Activated T-helper 17 cell treated with anti-CD3 and anti-CD28 coated beads, Interleukin-2, amount 50 U/mL, for 72 hours (primary cell): ENCODE data around the gene AGFG1. TPM values are rescaled to one million over a fixed set of nuclear protein-coding genes. Genes with fewer than 3 reads are reported as not detected.
"Not testable (repeated sequence)": the region's sequence is repeated elsewhere in the genome, so short reads cannot be mapped to it uniquely, and the experiment has no call there.

Experiments used
- ATAC-seq: fragments of 150-1000 bp; cut with Tn5 transposase; replicated peaks from 2 replicates; pipeline ENCODE4 v1.10.0; 2021; ENCODE audit warnings: mild to moderate bottlenecking, moderate library complexity
- H3K27ac Mint-ChIP-seq: one replicate; pipeline ENCODE4 v1.8.0; 2022; ENCODE audit warnings: mixed read lengths
- H3K27me3 Mint-ChIP-seq: one replicate; pipeline ENCODE4 v1.8.0; 2022; ENCODE audit warnings: mixed read lengths
- H3K36me3 Mint-ChIP-seq: one replicate; pipeline ENCODE4 v1.8.0; 2022; ENCODE audit warnings: low read depth, mild to moderate bottlenecking, mixed read lengths
- H3K4me1 Mint-ChIP-seq: one replicate; pipeline ENCODE4 v1.8.0; 2022; ENCODE audit warnings: mixed read lengths
- H3K4me3 Mint-ChIP-seq: one replicate; pipeline ENCODE4 v1.8.0; 2022; ENCODE audit warnings: mild to moderate bottlenecking, mixed read lengths
- H3K9me3 Mint-ChIP-seq: one replicate; pipeline ENCODE4 v1.8.0; 2022; ENCODE audit warnings: mixed read lengths
- total RNA-seq, 2 donors: library from RNA; stranded (reverse); gene quantifications; one replicate each; pipeline ENCODE4 v1.2.3, GENCODE V29; 2022

Gene AGFG1
- total RNA-seq, 2 donors from 2014 or later, result 68.7 to 79.8 TPM

DNA sequence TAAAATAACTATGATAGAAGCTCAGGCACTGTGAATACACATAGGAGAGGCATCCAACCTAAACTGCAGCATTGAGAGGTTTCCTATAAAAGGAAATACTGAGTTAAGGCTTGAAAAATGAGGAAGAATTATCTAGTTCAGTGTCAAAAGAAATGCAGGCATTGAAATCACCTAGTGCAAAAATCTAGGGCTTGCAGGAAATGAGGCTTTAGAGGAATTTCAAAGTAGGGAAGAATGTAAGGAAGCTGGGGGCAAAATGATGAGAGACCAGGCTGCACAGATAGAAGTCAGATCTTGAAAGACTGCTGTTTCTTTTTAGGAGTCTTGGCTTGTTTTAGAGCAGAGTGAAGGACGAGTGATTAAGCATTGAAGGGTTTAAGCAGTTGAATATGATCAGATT lies 98.7 kb downstream of the AGFG1 start:
- Mint-ChIP-seq H3K4me1 (no peaks in the 10 kb centered on the region), H3K27me3 (peaks cover 6% of the 10 kb centered on the region), H3K9me3 (no peaks in the 10 kb centered on the region), H3K27ac (no peak overlapping the region), H3K36me3 (no peaks in the 10 kb centered on the region), H3K4me3 (no peak overlapping the region)
- ATAC-seq, result no peak

DNA sequence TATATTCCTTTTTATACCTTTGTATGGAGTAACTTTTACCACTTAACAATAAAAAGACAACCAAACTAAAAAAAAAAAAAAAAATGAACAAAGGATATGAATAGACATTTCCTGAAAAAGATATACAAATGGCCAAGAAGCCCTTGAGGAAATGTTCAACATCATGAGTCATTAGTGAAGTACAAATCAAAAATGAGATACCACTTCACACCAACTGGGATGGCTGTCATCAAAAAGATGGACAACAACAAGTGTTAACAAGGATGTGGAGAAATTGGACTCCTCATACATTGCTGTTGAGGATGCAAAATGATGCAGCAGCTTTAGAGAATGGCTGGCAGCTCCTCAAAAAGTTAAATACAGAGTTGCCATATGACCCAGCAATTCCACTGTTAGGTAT lies 104.2 kb downstream of the AGFG1 start:
- H3K9me3 Mint-ChIP-seq, result no peaks in the 10 kb centered on the region
- no peak overlapping the region for H3K27ac Mint-ChIP-seq
- H3K4me1 Mint-ChIP-seq, result no peaks in the 10 kb centered on the region
- no peak for ATAC-seq
- H3K36me3 Mint-ChIP-seq, result no peaks in the 10 kb centered on the region
- peaks cover 24% of the 10 kb centered on the region for H3K27me3 Mint-ChIP-seq
- H3K4me3 Mint-ChIP-seq, result no peak overlapping the region

DNA sequence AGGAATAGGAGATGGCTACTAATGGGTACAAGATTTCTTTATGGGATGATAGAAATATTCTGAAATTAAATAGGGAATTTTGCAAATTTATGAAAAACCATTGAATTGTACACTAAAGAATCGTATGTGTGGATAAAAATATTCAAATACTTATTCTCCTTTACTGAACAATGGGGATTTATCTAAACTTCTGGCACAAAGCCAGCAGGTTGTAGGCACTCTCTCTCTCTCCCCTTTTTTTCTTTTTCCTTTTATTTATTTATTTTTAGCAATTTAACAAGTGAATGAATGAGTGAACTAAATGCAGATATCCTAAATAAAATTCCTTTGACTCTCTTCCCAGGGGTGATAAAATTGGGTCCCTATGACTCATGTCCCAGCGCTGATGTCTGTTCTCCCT lies 104.9 kb downstream of the AGFG1 start:
- Mint-ChIP-seq H3K27ac (no peak overlapping the region), H3K27me3 (peaks cover 28% of the 10 kb centered on the region), H3K4me1 (no peaks in the 10 kb centered on the region), H3K36me3 (no peaks in the 10 kb centered on the region), H3K4me3 (no peak overlapping the region), H3K9me3 (no peaks in the 10 kb centered on the region)
- no peak for ATAC-seq

DNA sequence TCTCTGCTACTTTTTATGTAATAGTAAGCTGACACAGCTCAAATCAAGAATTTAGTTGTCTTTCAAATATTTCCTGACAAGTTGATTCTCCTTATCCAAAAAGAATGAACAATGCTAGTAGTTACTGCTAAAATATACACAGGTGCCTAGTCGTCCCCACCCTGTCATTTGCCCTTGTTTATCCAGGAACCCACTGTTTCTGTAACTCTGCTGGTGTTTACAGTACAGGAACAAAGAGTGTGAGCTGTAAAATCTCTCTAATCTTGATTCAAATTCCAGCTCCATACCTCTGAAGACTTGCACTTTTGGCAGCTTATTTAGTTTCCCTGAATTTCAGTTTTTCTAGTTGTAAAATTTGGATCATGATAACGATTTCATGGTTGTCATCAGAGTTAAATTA lies 105.6 kb downstream of the AGFG1 start:
- Mint-ChIP-seq H3K36me3 (no peaks in the 10 kb centered on the region), H3K27ac (no peak overlapping the region), H3K9me3 (peaks cover 6% of the 10 kb centered on the region), H3K4me1 (no peaks in the 10 kb centered on the region), H3K27me3 (peaks cover 35% of the 10 kb centered on the region), H3K4me3 (no peak overlapping the region)
- no peak for ATAC-seq

DNA sequence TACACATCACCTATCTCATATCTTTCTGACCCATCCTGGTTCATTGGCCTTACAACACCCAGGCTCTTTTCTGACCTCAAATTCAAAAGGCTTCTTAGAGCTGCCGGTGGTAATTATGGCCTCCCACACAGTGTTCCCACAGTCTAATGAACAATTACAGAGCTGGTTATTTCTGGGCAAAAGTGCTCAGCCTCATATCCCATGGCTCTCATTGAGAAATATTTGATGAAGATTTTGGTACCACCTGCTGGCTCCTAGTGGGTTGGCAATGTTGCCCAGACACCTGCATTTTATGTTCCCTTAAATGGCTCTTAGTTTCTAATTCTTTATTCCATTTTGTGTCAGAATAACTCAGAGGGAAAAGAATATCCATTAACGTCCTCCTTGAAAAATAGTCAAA lies 106.7 kb downstream of the AGFG1 start:
- H3K27me3 Mint-ChIP-seq, result peaks cover 31% of the 10 kb centered on the region
- H3K36me3 Mint-ChIP-seq, result no peaks in the 10 kb centered on the region
- H3K27ac Mint-ChIP-seq, result no peak overlapping the region
- H3K4me1 Mint-ChIP-seq, result no peaks in the 10 kb centered on the region
- no peak for ATAC-seq
- H3K4me3 Mint-ChIP-seq, result no peak overlapping the region
- peaks cover 10% of the 10 kb centered on the region for H3K9me3 Mint-ChIP-seq

DNA sequence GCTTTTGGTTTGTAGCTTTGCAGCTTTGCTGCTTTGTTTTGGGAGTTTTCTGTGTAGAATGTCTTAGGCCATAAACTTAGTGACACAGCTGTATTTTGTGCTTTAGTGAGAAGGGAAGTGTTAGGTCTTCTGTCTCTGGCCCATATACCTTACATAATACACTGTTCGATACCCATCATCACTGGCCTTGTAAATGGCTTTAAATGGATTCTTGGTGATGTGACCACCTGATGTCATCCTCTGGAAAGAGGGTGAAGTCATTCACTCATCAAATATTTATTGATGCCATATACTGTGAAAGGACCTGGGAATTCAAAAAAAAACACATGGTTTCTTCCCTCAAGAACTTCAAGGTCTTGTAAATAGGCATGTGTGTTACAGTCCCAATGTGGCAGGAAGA lies 107.8 kb downstream of the AGFG1 start:
- Mint-ChIP-seq H3K4me3 (no peak overlapping the region), H3K27ac (no peak overlapping the region), H3K4me1 (no peaks in the 10 kb centered on the region), H3K36me3 (no peaks in the 10 kb centered on the region), H3K9me3 (peaks cover 10% of the 10 kb centered on the region), H3K27me3 (peaks cover 37% of the 10 kb centered on the region)
- ATAC-seq, result no peak

DNA sequence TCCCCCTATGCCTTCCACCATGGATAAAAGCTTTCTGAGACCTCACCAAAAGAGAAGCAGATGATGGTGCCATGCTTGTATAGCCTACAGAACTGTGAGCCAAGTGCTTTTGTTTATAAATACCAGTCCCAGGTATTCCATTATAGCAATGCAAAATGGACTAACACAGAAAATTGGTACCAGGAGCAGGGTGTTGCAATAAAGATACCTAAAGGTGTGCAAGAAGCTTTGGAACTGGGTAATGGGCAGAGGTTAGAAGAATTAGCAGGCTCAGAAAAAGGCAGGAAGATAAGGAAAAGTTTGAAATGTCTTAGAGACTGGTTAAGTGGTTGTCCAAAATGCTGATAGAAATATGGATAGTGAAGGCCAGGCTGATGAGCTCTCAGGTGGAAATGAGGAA lies 110.4 kb downstream of the AGFG1 start:
- no peak for ATAC-seq
- no peaks in the 10 kb centered on the region for H3K36me3 Mint-ChIP-seq
- peaks cover 10% of the 10 kb centered on the region for H3K9me3 Mint-ChIP-seq

DNA sequence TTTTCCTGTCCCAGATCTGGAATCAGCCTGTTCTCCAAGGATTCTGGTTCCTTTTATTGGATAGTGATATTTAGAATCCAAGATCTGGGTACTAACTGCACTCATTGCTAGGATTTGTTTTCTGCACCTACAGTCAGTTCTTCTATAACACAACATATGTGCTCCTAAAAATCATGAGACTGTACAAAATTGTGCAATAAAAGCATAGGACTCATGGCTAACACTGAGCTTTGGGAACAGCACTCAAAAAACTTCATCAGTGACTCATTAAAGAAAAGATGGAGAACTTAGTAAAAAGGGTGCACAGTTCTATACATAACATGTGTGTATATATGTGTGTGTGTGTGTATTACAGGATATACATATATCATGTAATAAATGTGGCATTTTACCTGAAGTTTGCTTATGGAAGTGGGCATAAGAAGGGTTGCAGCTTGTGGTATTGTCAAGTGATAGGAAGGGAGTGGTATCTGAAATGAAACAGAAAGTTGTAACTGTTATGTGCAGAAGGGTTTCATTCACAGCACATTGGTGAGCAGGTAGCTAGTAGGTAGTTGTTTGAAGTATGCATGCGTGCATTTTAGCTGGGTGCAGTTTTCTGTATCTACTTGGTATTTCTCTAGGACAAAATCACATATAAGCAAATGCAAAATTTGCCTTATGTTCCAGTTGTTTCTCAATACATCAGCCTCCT lies 120.9 kb downstream of the AGFG1 start:
- no peaks in the 10 kb centered on the region for H3K4me1 Mint-ChIP-seq
- H3K9me3 Mint-ChIP-seq, result peaks cover 6% of the 10 kb centered on the region
- ATAC-seq, result no peak
- H3K27me3 Mint-ChIP-seq, result peaks cover 35% of the 10 kb centered on the region
- no peaks in the 10 kb centered on the region for H3K36me3 Mint-ChIP-seq
- H3K27ac Mint-ChIP-seq, result no peak overlapping the region
- no peak overlapping the region for H3K4me3 Mint-ChIP-seq

More for the DNA sequence above, 110.4 kb downstream of the AGFG1 start:
- Mint-ChIP-seq H3K27ac (no peak overlapping the region), H3K27me3 (peaks cover 33% of the 10 kb centered on the region), H3K4me3 (no peak overlapping the region), H3K4me1 (no peaks in the 10 kb centered on the region)

DNA sequence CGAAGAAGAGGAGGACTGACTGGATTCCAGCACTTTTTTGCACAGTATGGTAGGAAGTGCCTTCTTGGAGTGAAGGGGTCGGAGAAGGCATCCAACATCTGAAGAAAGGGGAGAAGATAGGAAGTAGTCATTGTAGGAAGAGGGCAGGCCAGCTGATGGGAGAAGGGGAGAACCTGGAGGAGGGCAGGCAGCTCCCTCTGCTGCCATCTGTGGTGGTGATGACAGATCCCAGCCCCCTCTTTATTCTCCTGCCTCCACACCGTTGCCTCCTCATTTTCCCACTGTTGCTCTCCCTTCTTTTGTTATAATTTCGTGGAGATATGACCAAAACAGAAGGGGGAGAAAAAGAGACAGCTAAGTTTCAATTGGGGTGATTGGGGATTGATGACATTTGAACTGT lies 123.8 kb downstream of the AGFG1 start:
- ATAC-seq, result no peak
- Mint-ChIP-seq H3K27me3 (peaks cover 41% of the 10 kb centered on the region), H3K36me3 (no peaks in the 10 kb centered on the region)

DNA sequence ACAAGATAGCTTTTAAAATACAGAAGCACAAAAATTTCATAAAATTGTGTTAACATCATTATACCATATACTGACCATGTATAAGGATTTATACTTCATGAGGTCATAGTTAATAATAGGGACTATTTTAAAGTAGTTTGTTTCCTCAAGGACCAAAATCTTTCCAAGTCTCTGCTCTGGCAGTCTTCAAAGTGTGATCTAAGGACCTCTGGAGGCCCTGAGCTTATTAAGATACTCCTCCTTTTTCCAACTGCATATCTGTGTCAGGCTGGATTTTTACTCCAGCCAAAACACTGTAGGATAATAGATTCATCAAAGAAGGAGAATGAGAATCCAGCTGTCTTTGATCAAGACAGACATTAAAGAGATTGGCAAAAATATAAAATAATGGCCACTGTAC lies 125.1 kb downstream of the AGFG1 start:
- Mint-ChIP-seq H3K27me3 (peaks cover 45% of the 10 kb centered on the region), H3K27ac (no peak overlapping the region), H3K4me3 (no peak overlapping the region), H3K36me3 (no peaks in the 10 kb centered on the region), H3K4me1 (no peaks in the 10 kb centered on the region), H3K9me3 (peaks cover 6% of the 10 kb centered on the region)
- no peak for ATAC-seq

More for the DNA sequence above, 123.8 kb downstream of the AGFG1 start:
- no peaks in the 10 kb centered on the region for H3K4me1 Mint-ChIP-seq
- peaks cover 6% of the 10 kb centered on the region for H3K9me3 Mint-ChIP-seq
- H3K27ac Mint-ChIP-seq, result no peak overlapping the region
- no peak overlapping the region for H3K4me3 Mint-ChIP-seq

DNA sequence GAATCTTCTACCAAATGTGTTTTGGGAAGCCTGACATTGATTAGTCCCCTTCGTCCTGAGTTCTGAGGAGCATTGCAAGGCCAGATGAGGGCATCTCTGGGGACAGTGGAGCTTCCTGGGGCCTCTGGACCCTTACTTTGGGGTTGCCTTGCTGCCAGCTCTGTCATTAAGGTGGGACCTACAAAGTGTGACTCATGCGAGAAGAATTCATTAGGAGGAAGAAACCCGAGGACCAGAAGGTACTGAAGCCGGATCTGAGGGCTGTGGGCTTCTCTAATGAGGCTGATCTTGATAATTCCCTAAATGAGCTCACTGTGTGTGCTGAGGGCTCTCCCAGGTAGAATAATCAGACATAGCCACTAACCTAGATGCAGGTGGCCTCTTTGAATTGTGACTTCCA lies 126.0 kb downstream of the AGFG1 start:
- H3K27me3 Mint-ChIP-seq, result peaks cover 44% of the 10 kb centered on the region
- H3K4me3 Mint-ChIP-seq, result no peak overlapping the region
- H3K9me3 Mint-ChIP-seq, result peaks cover 6% of the 10 kb centered on the region
- no peak for ATAC-seq
- H3K36me3 Mint-ChIP-seq, result no peaks in the 10 kb centered on the region
- H3K4me1 Mint-ChIP-seq, result no peaks in the 10 kb centered on the region
- no peak overlapping the region for H3K27ac Mint-ChIP-seq

DNA sequence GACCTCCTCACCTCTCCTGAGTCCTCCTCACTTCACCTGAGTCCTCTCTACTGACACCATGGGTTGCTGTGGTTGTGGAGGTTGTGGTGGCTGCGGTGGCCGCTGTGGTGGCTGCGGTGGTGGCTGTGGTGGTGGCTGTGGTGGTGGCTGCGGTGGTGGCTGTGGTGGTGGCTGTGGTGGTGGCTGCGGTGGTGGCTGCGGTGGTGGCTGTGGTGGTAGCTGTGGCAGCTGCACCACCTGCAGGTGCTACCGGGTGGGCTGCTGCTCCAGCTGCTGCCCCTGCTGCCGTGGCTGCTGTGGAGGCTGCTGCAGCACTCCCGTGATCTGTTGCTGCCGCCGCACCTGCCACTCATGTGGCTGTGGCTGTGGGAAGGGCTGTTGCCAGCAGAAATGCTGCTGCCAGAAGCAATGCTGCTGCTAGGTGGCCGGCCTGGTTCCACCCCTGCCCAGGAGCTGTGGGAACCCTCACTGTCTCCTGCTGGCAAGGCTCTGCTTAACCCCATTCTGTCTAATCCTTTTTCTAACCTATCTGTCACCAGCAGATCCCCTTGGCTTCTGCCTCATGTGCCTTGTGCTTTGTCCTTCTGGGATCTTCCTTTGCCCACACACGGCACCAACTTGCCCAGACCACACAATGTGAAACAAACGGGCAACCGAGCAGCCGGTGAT lies 127.0 kb downstream of the AGFG1 start, which contains the start of gene SCYGR2:
TSS of gene SCYGR2 (plus strand) at position 59 of the 669 bp plus-strand sequence. CDS start at position 59, 0 bp downstream.
- H3K27ac Mint-ChIP-seq, H3K36me3 Mint-ChIP-seq, H3K9me3 Mint-ChIP-seq, H3K4me1 Mint-ChIP-seq, H3K4me3 Mint-ChIP-seq, ATAC-seq: not testable (repeated sequence)
- peaks cover 42% of the 10 kb centered on the region for H3K27me3 Mint-ChIP-seq

DNA sequence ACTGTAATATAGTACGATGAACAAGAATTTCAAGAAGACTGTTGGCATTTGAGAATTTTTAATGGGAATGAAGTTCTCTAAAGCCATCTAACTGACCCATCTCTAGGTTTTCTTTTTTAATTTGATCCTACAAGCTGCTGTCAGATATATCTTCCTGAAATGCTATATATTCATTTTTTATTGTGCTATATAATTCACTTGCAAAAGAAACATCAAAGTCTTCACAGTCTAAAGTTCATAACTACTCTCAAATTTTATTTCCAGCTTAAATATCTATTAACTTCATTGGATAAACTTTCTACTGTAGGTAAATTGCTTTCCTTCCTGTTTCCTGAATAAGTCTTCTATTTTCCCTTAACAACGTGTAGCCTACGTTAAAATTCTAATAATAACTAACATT lies 130.4 kb downstream of the AGFG1 start:
- Mint-ChIP-seq H3K4me1 (no peaks in the 10 kb centered on the region), H3K36me3 (no peaks in the 10 kb centered on the region), H3K27ac (no peak overlapping the region), H3K27me3 (peaks cover 34% of the 10 kb centered on the region), H3K9me3 (no peaks in the 10 kb centered on the region), H3K4me3 (no peak overlapping the region)
- ATAC-seq, result no peak

DNA sequence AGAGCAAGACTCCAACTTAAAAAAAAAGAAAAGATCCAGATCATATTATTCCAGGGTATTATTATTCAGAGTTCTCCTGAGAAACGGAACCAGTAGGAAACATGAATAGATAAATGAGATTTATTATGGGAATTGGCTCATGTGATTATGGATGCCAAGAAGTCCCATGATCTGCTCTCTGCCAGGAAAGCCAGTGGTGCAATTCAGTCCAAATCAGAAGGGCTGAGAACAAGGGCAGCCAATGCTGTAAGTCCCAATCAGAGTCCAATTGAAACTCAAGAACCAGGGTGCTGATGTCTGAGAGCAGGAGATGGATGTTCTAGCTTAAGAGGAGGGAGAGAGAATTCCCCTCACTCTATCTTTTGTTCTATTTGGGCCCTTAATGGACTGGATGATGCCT lies 134.5 kb downstream of the AGFG1 start:
- no peak for ATAC-seq
- no peak overlapping the region for H3K4me3 Mint-ChIP-seq
- H3K9me3 Mint-ChIP-seq, result no peaks in the 10 kb centered on the region
- H3K27ac Mint-ChIP-seq, result no peak overlapping the region
- H3K36me3 Mint-ChIP-seq, result no peaks in the 10 kb centered on the region
- peaks cover 3% of the 10 kb centered on the region for H3K4me1 Mint-ChIP-seq
- peaks cover 32% of the 10 kb centered on the region for H3K27me3 Mint-ChIP-seq

DNA sequence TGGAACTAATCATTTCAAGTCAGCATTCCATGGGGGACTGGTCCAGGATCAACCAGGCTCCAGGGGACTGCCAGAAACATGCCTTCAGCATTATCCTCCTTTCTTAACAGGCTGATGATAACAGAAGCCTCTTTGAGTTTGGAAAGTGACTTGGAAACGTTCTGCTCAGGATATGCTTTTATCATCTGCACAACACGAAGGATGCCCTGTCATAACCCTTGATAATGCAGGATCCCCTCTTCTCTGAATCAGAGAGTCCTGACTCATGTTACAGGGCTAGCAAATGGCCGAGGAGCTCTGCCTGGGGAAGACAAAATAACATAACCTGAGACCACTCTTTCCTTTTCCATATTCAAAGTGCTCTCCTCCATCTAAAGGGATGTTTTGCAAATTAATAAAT lies 136.0 kb downstream of the AGFG1 start:
- Mint-ChIP-seq H3K9me3 (no peaks in the 10 kb centered on the region), H3K36me3 (no peaks in the 10 kb centered on the region), H3K27me3 (peaks cover 30% of the 10 kb centered on the region), H3K4me3 (no peak overlapping the region), H3K4me1 (peaks cover 3% of the 10 kb centered on the region), H3K27ac (no peak overlapping the region)
- no peak for ATAC-seq
